Measurements from ENCODE around the gene POLR2J3. TPM values are rescaled to one million over a fixed set of nuclear protein-coding genes. Genes with fewer than 3 reads are reported as not detected.
"Not testable (repeated sequence)": the region's sequence is repeated elsewhere in the genome, so short reads cannot be mapped to it uniquely, and the experiment has no call there.

POLR2J3 gene
- total RNA-seq = 33.2 and 43.6 TPM in 2 replicates

DNA sequence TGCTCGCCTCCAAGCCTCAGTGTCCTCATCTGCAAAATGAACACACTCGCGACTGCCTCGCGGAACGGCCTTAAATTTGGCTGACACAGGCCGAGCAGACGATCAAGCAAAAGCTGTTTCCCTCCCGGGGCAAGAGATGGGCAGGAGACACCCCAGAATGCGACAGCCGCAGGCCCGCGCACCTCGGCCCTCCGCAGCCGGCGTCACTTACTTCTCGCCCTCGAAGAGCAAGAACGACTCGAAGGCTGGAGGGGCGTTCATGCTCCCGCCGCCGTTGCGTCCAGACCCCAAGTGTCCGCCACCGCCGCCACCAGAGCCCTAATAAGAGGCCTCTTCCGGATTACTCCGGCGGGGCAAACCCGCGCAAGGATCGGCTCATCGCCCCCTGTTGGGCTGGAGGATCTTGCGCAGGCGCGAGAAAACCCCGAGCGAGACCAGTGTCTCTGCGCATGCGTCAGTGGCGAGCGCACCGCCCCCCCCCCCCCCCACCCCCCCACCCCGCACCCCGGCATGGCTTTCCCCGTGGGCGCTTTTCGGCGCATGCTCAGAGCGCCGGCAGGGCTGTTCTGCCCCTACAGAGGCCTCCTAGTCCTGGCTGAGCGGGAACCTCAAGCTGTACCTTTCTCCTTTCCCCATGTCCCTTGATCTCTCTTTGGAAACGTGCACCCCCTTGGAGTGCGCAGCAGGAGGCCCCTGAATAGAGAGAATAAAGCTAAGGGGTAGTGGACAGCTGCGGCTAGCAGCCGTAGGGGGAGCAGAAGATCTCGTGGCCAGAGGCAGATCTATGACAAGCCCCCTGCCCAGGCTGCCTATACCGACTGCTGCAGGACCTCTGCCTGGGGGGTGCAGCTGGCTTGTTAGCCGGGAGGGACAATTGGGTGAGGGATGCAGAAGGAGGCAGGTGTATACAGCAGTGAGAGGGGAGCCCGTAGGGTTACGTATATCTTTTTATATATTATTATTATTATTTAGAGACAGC, at the start of gene POLR2J3:
Gene POLR2J3, minus strand, starts transcription at position 323 of the 979 bp plus-strand sequence. Its CDS starts 62 bp downstream, at position 261.
- peak within 1 kb of the TSS; percentile 66 for H3K4me3 ChIP-seq (ENCODE audit: low read depth, low read length)
- TF ChIP-seq, protein P1, sequence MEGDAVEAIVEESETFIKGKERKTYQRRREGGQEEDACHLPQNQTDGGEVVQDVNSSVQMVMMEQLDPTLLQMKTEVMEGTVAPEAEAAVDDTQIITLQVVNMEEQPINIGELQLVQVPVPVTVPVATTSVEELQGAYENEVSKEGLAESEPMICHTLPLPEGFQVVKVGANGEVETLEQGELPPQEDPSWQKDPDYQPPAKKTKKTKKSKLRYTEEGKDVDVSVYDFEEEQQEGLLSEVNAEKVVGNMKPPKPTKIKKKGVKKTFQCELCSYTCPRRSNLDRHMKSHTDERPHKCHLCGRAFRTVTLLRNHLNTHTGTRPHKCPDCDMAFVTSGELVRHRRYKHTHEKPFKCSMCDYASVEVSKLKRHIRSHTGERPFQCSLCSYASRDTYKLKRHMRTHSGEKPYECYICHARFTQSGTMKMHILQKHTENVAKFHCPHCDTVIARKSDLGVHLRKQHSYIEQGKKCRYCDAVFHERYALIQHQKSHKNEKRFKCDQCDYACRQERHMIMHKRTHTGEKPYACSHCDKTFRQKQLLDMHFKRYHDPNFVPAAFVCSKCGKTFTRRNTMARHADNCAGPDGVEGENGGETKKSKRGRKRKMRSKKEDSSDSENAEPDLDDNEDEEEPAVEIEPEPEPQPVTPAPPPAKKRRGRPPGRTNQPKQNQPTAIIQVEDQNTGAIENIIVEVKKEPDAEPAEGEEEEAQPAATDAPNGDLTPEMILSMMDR (IDR thresholded peaks at IDR 0.05; ENCODE audit: insufficient read depth, low read depth, low read length) = peak; percentile 51
- DNase-seq (ENCODE audit: low read depth) = peak; percentile 92

DNA sequence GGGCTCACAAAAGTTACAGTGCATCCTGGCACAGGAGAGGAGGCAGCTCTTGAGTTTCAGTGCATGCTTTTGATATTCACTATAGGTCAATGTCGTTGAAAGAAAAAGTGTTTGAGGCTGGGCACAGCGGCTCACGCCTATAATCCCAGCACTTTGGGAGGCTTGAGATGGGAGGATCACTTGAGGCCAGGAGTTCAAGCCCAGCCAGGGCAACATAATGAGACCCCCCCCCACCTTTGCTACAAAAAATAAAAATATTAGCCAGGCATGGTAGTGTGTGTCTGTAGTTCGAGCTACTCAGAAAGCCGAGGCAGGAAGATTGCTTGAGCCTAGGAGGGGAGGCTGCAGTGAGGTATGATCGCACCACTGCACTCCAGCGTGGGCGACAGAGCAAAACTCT, 45.7 kb upstream of the POLR2J3 start:
- DNase-seq (ENCODE audit: low read depth); H3K4me3 ChIP-seq (ENCODE audit: low read depth, low read length): not testable (repeated sequence)

DNA sequence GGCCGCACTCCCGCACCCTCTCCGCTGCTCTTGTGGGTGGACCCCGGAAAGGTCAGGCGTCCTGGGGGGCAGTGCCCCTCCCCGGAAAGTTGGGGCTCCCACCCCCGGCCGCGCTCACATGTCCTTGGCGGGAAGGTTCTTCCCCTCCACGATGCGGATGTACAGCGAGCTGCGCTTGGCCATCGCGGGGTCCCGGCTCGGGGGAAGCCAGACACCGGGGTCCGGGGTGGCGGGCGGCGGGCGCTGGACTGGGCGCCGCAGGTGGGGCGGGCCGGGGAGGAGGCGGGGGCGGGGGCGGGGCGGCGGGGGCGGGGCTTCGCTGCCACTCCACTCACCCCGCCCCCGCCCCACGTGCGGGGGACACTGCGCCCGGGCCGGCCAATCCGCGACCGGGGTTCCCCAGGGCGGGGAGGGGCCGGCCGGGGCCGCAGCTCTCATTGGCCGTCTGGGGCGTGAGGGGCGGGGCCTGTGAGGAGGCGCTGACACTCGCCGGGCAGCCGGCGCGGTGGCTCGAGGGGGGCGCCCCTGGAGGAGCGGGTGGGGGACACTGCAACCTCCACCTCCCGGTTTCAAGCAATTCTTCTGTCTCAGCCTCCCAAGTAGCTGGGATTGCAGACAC, 44.2 kb upstream of the POLR2J3 start, which contains the start of gene RASA4:
Gene RASA4, minus strand, starts transcription at position 250 of the 619 bp plus-strand sequence. Its CDS starts 67 bp downstream, at position 183.
- peak within 1 kb of the TSS; percentile 48 for H3K4me3 ChIP-seq (ENCODE audit: low read depth, low read length)
- peak; percentile 0 for DNase-seq (ENCODE audit: low read depth)

DNA sequence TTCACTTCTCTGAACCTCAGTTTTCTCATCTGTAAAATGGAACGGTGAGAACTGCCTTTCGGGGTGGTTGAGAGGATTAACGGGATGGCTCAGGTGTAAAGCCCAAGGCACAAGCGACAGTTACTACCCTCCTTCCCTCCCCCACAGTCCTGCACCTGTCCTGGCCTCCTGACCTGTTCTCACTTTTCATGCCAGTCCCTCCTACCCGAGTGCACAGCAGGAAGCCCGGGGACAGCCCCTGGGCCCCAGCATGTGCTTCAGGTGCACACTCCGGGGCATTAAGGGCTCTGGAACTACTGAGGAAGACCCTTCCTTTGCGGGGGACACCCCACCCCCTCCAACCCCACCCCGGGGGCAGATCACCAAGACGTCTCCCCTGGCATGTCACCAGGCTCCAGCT, 43.5 kb upstream of the POLR2J3 start:
- DNase-seq (ENCODE audit: low read depth); H3K4me3 ChIP-seq (ENCODE audit: low read depth, low read length): not testable (repeated sequence)

DNA sequence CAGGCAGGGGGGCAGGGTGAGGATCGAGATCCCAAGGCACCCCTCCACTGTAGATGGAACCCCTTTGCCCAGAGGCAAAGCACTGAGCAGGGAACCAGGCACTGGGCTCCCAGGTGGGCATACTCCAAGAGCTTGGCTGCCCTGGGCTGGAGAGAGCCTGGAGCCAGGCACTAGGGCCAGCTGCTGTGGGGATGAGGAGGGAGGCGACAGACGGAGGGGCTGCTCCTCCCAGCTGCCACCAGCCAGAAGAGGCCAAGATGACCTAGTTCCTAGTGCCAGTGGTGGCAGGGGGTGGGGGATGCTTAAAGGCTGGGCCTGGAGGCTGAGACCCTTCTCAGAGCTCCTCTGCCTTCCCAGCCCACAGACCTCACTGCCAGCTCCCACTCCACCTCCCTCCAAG, 42.5 kb upstream of the POLR2J3 start:
- DNase-seq (ENCODE audit: low read depth) = not testable (repeated sequence)

DNA sequence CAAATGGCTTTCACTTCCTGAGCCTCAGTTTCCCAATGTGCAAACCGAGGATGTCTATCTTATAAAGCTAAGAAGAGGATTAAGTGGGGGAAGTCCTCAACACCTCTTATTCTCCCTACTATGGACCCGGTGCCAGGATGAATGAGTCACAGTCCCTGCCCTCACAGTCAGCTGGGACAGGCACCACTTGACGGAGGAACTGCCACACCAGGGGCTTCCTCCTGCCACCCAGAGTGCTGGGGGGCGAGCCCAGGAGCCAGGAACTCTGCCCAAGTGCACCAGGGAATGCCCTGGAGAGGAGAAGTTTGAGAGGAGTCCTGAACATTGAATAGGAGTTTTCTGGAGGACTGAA, 41.9 kb upstream of the POLR2J3 start:
- H3K4me3 ChIP-seq (ENCODE audit: low read depth, low read length) = not testable (repeated sequence)

More for the DNA sequence above, 42.5 kb upstream of the POLR2J3 start:
- not testable (repeated sequence) for H3K4me3 ChIP-seq (ENCODE audit: low read depth, low read length)

DNA sequence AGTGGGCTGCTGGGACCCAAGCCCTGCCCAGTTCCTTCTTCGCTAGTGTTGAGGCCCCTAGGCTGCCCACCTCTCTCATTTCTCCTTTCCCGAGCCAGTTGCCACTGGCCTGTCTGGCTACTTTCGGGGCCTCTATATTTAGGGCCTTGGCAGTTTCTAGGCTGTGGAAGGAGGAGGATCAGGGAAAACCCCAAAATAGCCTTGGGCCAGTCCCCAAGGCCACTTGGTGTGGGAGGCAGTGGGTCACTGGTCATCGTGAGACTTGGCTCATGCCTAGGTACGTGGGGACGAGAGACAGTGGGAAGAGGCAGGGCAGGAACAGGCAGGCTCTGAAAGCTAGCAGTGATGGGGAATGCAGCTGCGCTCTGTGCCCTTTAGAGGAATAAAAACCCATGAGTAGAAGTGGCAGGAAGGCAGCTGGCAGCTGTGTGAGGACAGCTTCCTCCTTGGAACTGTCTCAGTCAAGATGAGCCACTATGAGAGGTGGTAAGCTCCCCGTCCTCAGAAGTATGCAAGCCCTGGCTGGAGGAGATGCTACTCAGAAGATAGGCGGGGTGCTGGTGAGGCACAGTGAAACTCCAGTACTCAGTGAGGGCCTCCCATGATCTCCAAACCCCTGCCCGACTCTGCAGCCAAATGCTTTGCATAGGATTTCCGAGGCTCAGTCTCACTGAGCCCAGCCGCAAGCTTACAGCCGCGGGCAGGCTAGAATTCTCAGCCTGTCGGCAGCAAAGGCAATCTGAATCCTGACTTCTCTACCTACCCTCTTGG, 41.4 kb upstream of the POLR2J3 start:
- DNase-seq (ENCODE audit: low read depth); H3K4me3 ChIP-seq (ENCODE audit: low read depth, low read length): not testable (repeated sequence)

More for the DNA sequence above, 41.9 kb upstream of the POLR2J3 start:
- DNase-seq (ENCODE audit: low read depth) = not testable (repeated sequence)

DNA sequence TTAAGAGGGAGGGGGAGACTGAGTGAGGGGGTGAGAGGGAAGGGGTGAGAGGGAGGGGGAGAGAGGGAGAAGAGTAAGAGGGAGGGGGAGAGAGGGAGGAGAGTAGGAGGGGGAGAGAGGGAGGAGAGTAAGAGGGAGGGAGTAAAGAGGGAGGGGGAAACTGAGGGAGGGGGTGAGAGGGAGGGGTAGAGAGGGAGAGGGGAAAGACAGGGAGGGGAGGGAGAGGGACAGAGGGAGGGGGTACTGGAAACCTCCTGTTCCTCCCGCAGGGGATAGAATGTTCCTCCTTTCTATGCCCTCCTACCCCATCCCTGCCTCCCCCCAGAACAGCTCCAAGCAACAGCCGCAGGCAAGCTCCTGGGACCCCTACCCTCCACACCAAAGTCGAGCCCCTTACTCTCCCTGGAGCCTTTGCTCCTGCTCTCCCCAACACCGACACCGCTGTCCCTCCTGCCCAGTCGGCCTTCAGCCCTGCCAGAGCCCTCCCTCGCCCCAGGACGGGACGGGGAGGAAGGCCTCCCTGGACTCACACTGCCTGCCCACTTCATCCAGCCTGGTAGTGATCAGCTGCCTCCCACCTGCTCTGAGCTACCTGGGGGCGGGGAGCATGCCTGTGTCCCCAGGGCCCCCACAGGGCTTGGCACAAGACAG, 39.4 kb upstream of the POLR2J3 start:
- peak overlapping the region; percentile 2 for H3K4me3 ChIP-seq (ENCODE audit: low read depth, low read length)
- peak; percentile 10 for DNase-seq (ENCODE audit: low read depth)

DNA sequence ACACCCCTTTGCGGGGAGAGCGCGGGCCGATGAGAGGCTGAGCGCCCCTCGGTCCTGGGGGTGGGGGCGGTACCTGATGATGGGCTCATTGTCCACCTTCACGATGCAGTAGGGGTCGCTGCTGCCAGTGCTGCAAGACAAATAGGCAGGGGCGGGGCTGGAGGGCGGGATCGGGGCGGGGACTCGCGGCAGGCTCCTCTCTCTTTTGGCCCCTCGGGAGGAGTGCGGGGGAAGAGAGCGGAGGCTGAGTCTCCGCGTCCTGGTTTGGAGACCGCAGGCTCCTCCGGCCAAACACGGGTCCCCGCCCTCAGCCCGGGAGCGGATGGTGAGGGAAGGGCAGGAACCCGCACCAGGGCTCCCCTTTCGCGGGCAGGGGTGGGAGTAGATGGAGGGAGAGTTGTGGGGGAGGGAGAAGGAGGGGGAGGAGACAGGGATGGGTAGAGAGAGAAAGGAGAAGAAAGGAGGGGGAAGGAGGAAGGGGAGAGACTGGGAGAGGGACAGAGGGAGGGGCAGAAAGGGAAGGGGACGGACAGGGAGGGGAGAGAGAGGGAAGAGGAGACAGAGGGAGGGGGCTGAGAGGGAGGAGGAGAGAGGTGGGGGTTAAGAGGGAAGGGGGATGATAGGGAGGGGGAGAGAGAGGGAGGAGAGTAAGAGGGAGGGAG, 38.8 kb upstream of the POLR2J3 start:
- DNase-seq (ENCODE audit: low read depth); H3K4me3 ChIP-seq (ENCODE audit: low read depth, low read length): not testable (repeated sequence)

DNA sequence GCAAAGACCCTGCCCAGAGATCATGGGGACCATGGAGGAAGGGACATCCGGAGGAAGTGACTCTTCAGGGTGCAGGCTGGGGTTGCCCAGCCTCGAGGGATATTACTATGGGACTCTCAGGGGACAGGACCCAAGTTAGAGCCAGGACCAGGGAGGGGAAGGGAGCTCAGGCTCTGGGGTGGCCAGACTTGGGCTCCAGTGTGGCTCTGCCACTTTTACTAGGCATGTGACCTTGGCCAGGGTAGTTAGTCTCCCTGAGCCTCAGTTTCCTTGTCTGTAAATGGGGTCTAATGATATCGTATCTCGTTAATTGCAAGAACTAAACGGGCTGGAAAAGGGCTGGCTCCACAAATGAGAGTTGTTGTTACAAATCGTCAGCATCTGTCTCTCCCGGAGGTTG, 38.1 kb upstream of the POLR2J3 start:
- DNase-seq (ENCODE audit: low read depth); H3K4me3 ChIP-seq (ENCODE audit: low read depth, low read length): not testable (repeated sequence)

DNA sequence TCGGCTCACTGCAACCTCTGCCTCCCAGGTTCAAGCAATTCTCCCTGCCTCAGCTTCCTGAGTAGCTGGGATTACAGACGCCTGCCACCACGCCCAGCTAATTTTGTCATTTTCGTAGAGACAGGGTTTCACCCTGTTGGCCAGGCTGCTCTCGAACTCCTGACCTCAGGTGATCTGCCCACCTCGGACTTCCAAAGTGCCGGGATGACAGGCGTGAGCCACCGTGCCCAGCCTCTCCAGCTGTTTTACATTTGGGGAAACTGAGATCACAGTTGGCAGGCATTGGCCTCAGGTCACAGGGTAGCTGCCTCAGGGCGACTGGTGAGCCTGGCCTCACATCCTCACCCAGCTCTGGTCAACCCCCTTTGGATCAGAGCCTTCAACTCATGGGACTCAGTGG, 37.4 kb upstream of the POLR2J3 start:
- not testable (repeated sequence) for H3K4me3 ChIP-seq (ENCODE audit: low read depth, low read length); DNase-seq (ENCODE audit: low read depth)

DNA sequence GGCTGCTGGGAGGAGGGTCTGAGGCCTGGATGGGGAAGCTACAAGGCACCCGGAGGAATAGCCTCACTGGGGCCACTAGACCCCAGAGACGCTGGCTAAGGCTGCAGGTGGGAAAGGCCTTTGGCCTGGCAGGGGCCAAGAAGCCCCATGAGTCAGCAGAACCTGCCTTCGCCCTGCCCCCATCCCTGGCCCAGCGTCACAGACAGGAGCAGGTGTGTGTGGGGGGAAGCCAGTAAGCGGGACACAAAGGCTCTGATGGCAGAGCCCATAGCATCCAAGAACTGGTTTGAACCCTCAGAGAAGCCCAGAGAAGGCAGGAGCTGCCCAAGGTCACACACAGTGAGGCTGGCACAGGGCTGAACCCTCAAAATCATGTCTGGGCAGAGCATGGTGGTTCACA, 34.5 kb upstream of the POLR2J3 start:
- not testable (repeated sequence) for DNase-seq (ENCODE audit: low read depth); H3K4me3 ChIP-seq (ENCODE audit: low read depth, low read length)

DNA sequence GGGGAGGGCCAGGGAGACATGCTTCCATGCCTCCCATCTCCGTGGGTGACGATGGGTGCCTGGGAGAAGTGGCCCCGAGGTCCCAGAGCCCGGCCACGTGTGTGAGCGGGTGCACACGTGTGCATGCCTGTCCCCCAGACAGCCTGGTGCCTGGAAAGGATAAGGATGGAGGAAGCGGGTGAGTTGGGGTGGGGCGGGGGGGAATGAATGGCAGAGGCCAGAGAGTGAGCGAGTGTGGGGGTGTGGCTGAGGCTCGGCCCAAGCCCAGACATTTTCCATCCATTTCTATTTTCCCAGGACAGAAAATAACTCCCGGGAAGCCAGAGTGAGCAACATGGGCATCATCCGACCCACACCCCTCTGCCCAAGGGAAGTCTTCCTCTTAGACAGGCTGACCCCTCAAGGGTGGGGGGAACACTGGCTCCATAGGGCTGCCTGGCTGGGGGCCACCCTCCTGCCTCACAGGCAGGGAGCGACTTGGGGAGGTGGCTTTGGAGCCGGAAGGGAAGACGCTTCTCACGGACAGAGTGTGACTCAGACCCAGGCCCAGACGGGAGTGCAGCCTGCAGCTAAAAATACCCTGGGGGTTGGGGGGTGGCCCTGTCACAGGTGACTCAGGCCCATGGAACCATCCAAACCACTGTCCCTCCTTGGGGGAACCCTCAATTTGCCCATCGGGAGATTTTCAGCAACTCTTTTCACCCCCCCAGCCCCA, 32.2 kb upstream of the POLR2J3 start:
- DNase-seq (ENCODE audit: low read depth); H3K4me3 ChIP-seq (ENCODE audit: low read depth, low read length): not testable (repeated sequence)

DNA sequence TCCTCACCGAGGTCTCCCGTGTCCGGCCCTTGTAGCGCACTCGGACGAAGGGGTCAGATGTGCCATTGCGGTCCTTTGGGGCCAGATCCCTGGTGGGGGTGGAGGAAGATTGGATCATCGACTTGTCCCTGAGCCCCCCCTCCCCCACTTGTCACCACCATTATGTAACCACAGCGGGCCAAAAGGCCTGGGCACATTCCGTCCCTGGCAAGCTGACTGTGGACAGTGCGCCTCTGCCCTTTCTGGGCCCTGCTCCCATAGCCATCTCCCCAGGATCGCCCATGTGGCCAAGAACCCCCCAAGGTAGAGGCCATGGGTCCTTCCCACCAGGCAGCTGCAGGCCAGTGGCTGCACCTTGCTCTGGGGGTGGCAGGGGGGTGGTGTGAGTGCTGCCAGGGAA, 29.9 kb upstream of the POLR2J3 start:
- H3K4me3 ChIP-seq (ENCODE audit: low read depth, low read length); DNase-seq (ENCODE audit: low read depth): not testable (repeated sequence)

DNA sequence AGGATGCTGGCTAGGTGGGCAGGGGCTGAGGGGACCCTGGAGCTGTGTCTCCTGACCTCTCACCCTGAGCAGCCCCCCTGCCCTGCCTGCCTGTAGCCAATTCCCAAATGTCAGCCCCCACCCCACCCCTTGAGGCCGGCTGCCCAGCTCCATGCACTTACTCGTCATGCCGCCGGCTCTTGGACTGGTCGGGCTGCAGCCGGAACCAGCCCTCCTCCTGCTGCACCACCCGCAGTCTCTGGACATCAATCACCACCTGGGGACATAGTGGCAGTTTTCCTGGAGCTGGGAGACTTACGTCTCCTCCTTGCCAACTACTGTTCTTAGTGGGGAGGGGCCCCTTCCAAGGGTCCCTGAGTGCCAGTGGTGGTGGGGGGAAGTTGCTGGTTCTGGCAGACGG, 27.3 kb upstream of the POLR2J3 start:
- not testable (repeated sequence) for DNase-seq (ENCODE audit: low read depth); H3K4me3 ChIP-seq (ENCODE audit: low read depth, low read length)

DNA sequence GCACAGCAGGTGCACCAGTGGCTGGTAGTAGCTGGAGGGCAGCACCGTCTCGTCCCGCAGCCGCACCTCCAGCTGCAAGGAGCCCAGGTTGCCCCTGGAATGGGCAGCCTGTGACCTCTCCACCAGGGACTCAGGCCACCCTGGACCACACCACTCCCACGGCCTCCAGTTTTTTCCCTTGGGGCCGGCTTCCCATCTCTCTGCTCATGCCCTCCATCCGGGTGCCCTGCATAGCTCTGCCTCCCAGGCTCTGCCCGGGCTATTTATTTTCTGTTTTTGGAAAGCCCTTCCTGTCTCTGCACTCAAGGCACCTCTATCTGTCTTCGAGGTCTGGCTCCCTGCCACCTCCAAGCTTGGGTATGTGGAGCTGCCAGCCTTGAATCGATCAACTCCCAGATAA, 23.7 kb upstream of the POLR2J3 start:
- not testable (repeated sequence) for H3K4me3 ChIP-seq (ENCODE audit: low read depth, low read length); DNase-seq (ENCODE audit: low read depth)
